IMR-90 (cell line): Measurements from ENCODE around the gene DEUP1. TPM values are rescaled to one million over a fixed set of nuclear protein-coding genes. Genes with fewer than 3 reads are reported as not detected.

Experiments used
- ATAC-seq: fragments of 200-7000 bp; cut with Tn5 transposase; 2 replicates; pipeline ENCODE4 v1.9.1; 2020; ENCODE audit warnings: low read depth, mild to moderate bottlenecking, moderate library complexity
- BruUV-seq: library from RNA; stranded (reverse); fragments of 400-500 nt; replicated peaks from 2 replicates; lab custom pipeline; 2021; lab: Mats Ljungman, UMichigan
- CTCF ChIA-PET: fragments of 300-600 bp; formaldehyde crosslinking; extraction: SDS; loops from one replicate; lab custom pipeline; 2021; ENCODE audit warnings: antibody characterized with exemption; lab: Yijun Ruan, JAX
- POLR2A ChIA-PET: fragments of 300-600 bp; sonication (Branson Sonifier 250); formaldehyde crosslinking; loops from one replicate; lab custom pipeline; 2022; ENCODE audit warnings: antibody characterized with exemption; ENCODE audit not compliant: unreplicated experiment; lab: Charles Lee
- DNase-seq: peaks from one replicate; pipeline ENCODE4 v3.0.0; 2013
- H2AFZ ChIP-seq: replicated peaks from 2 replicates; pipeline ENCODE3; 2013; ENCODE audit warnings: low read length, mild to moderate bottlenecking; ENCODE audit not compliant: poor library complexity
- H2AK5ac ChIP-seq: 2 replicates; pipeline ENCODE4 v1.6.1; 2013; ENCODE audit warnings: low read depth, low read length, inconsistent platforms
- H2AK9ac ChIP-seq: replicated peaks from 2 replicates; pipeline ENCODE3; 2013; ENCODE audit warnings: mild to moderate bottlenecking, low read depth, low read length, moderate library complexity; ENCODE audit not compliant: poor library complexity
- H2BK120ac ChIP-seq: 2 replicates; pipeline ENCODE4 v1.6.1; 2013; ENCODE audit warnings: low read depth, low read length, inconsistent platforms
- H2BK15ac ChIP-seq: 3 replicates; pipeline ENCODE4 v1.6.1; 2013; ENCODE audit warnings: low read depth, low read length, inconsistent platforms
- H2BK20ac ChIP-seq: 2 replicates; pipeline ENCODE4 v1.6.1; 2013; ENCODE audit warnings: low read depth, mild to moderate bottlenecking, inconsistent platforms, low read length, moderate library complexity
- H2BK5ac ChIP-seq: 2 replicates; pipeline ENCODE4 v1.6.1; 2013; ENCODE audit warnings: mild to moderate bottlenecking, low read depth, low read length, inconsistent platforms; ENCODE audit not compliant: poor library complexity, severe bottlenecking
- H3K14ac ChIP-seq: replicated peaks from 2 replicates; pipeline ENCODE4 v1.6.1; 2013; ENCODE audit warnings: low read depth, low read length, inconsistent platforms
- H3K18ac ChIP-seq: 2 replicates; pipeline ENCODE4 v1.6.1; 2013; ENCODE audit warnings: low read depth, low read length, control low read depth
- H3K23ac ChIP-seq: 2 replicates; pipeline ENCODE4 v1.6.1; 2013; ENCODE audit warnings: low read depth, low read length, inconsistent platforms
- H3K27ac ChIP-seq: 2 replicates; pipeline ENCODE4 v1.5.1; 2013; ENCODE audit warnings: mild to moderate bottlenecking, control low read depth, low read length; ENCODE audit not compliant: insufficient read depth
- H3K27me3 ChIP-seq: 2 replicates; pipeline ENCODE4 v1.6.1; 2013; ENCODE audit warnings: low read length; ENCODE audit not compliant: control insufficient read depth, insufficient read depth
- H3K36me3 ChIP-seq: 2 replicates; pipeline ENCODE4 v1.6.1; 2013; ENCODE audit warnings: low read length, mixed read lengths; ENCODE audit not compliant: control insufficient read depth, insufficient read depth
- H3K4ac ChIP-seq: 2 replicates; pipeline ENCODE4 v1.6.1; 2013; ENCODE audit warnings: low read depth, low read length, inconsistent platforms
- H3K4me1 ChIP-seq: 2 replicates; pipeline ENCODE4 v1.6.1; 2013; ENCODE audit warnings: low read length, mixed read lengths; ENCODE audit not compliant: control insufficient read depth, insufficient read depth
- H3K4me2 ChIP-seq: 2 replicates; pipeline ENCODE4 v1.6.1; 2013; ENCODE audit warnings: low read depth, mild to moderate bottlenecking, control low read depth, low read length, moderate library complexity
- H3K4me3 ChIP-seq: 2 replicates; pipeline ENCODE4 v1.5.1; 2013; ENCODE audit warnings: low read depth, mild to moderate bottlenecking, control low read depth, low read length, moderate library complexity; ENCODE audit not compliant: insufficient read depth
- H3K56ac ChIP-seq: 2 replicates; pipeline ENCODE4 v1.6.1; 2013; ENCODE audit warnings: low read length, inconsistent platforms; ENCODE audit not compliant: insufficient read depth; ENCODE audit errors: extremely low read depth
- H3K79me1 ChIP-seq, 2 experiments: 2 replicates each; pipeline ENCODE4 v1.6.1; 2013; ENCODE audit warnings: low read length in 2 of 2, inconsistent platforms in 1 of 2, low read depth in 1 of 2
- H3K9ac ChIP-seq: 2 replicates; pipeline ENCODE4 v1.6.1; 2013; ENCODE audit warnings: low read depth, low read length, control low read depth
- H3K9me1 ChIP-seq: 2 replicates; pipeline ENCODE4 v1.6.1; 2013; ENCODE audit warnings: low read length, inconsistent platforms; ENCODE audit not compliant: insufficient read depth
- H3K9me3 ChIP-seq: 2 replicates; pipeline ENCODE4 v1.6.1; 2013; ENCODE audit warnings: low read length; ENCODE audit not compliant: control insufficient read depth, insufficient read depth
- H4K20me1 ChIP-seq: 2 replicates; pipeline ENCODE4 v1.6.1; 2013; ENCODE audit warnings: low read length, inconsistent platforms; ENCODE audit not compliant: insufficient read depth
- H4K5ac ChIP-seq: 2 replicates; pipeline ENCODE4 v1.6.1; 2013; ENCODE audit warnings: mild to moderate bottlenecking, low read depth, low read length, control low read depth
- H4K8ac ChIP-seq, 2 experiments: 2 replicates each; pipeline ENCODE4 v1.6.1; 2013; ENCODE audit warnings: low read depth in 2 of 2, low read length in 2 of 2, control low read depth in 1 of 2, inconsistent platforms in 1 of 2
- H4K91ac ChIP-seq: 2 replicates; pipeline ENCODE4 v1.6.1; 2013; ENCODE audit warnings: low read depth, low read length, inconsistent platforms; ENCODE audit not compliant: insufficient read depth
- MAZ ChIP-seq: IDR thresholded peaks from 2 replicates; pipeline ENCODE4 v1.6.1; 2012; ENCODE audit warnings: low read depth, mild to moderate bottlenecking, low read length, improper control_type of control experiment, moderate library complexity, borderline replicate concordance
- POLR2A ChIP-seq: IDR thresholded peaks from 2 replicates; pipeline ENCODE4 v1.6.1; 2012; ENCODE audit warnings: mild to moderate bottlenecking, low read depth, low read length
- WGBS, 2 experiments: methylation state at CpG; one replicate each; pipeline versions ENCODE4 v1.1.5 to v1.1.7; 2013; ENCODE audit warnings: missing lambda C conversion rate in 2 of 2; ENCODE audit not compliant: insufficient read length in 1 of 2; ENCODE audit errors: extremely low coverage in 2 of 2; 5-methylcytosine and 5-hydroxymethylcytosine counted together
- dilution Hi-C: fragments of 300-500 bp; cut with HindIII; formaldehyde crosslinking; loops from one replicate; pipeline ENCODE4 v1.14.3; 2018; ENCODE audit warnings: low sequenced_read_pairs; ENCODE audit not compliant: unreplicated experiment
- in situ Hi-C: fragments of 300-500 bp; cut with MboI; formaldehyde crosslinking; loops from 3 replicates; pipeline ENCODE4 v1.14.3; 2019; ENCODE audit warnings: low sequenced_read_pairs, inconsistent platforms, mixed read lengths
- intact Hi-C: fragments of 100-400 bp; cut with micrococcal nuclease; formaldehyde crosslinking; loops from 2 replicates; pipeline ENCODE4 v1.10.0; 2022
- polyA plus RNA-seq, 3 experiments: library from polyadenylated mRNA; depleted of rRNA; stranded (reverse); fragments of >200 nt; gene quantifications; 2 replicates each; pipeline ENCODE4 v1.2.3, GENCODE V29; 2012; ENCODE audit warnings: low replicate concordance in 1 of 3
- total RNA-seq: library from RNA; depleted of rRNA; stranded (reverse); fragments of >200 nt; gene quantifications from 2 replicates; pipeline ENCODE4 v1.2.3, GENCODE V29; 2012

DEUP1 gene
- total and polyA plus RNA-seq, 2 of the 4 experiments (the other 2 are of a cell fraction), result not detected

DNA sequence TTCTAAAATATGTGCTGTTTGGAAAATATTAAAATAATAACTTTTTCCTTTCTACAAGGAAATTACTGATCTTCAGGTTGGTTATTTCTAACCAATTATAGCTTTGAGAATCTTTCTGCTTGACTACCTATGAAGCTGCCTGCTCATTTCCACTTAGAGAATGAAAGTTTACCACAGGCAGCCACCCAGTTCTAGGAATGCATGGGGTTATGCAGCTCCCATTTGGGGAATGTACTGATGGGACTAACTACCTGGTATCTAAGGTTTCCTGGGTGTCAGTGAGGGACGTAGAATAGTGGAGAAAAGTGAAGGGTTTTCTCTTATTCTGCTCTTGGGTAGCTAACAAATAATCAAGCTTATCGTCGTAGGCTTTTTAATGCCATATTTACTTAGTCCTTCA is 73.4 kb downstream of the DEUP1 start:
- H4K20me1 ChIP-seq, result no peaks in the 10 kb centered on the region

More for the DNA sequence above, 73.4 kb downstream of the DEUP1 start:
- Histone ChIP-seq H3K4me3 (no peak overlapping the region), H2AK5ac (no peak overlapping the region), H3K4ac (no peak overlapping the region), H3K18ac (no peak overlapping the region), H3K27ac (no peak overlapping the region), H3K14ac (no peak overlapping the region), H2AK9ac (no peak overlapping the region), H2BK5ac (no peak overlapping the region), H3K27me3 (no peaks in the 10 kb centered on the region), H4K5ac (no peak overlapping the region), H2BK15ac (no peak overlapping the region), H3K4me1 (no peaks in the 10 kb centered on the region), H2AFZ (no peak overlapping the region), H2BK120ac (no peak overlapping the region), H3K36me3 (no peaks in the 10 kb centered on the region), H3K79me1 (no peaks in the 10 kb centered on the region), H3K56ac (no peak overlapping the region), H2BK20ac (no peak overlapping the region), H3K4me2 (no peak overlapping the region), H4K91ac (no peak overlapping the region), H4K8ac (no peak overlapping the region), H3K9me1 (no peaks in the 10 kb centered on the region), H3K23ac (no peak overlapping the region), H3K9me3 (no peaks in the 10 kb centered on the region), H3K9ac (no peak overlapping the region)
- WGBS, 2 experiments, result no CpG with 5 or more reads among the region's 3 CpGs
- no TSS peak for BruUV-seq
- intact Hi-C loops, result no loop called here
- POLR2A ChIA-PET, result no interaction called here
- CTCF ChIA-PET, result no interaction called here
- DNase-seq, result no peak
- no peak for ATAC-seq
- in situ Hi-C loops, result no loop called here
- dilution Hi-C loops, result no loop called here
- TF ChIP-seq MAZ, result no peak
- no peak for TF ChIP-seq POLR2A
